ENCODE measurements around the gene GRIA2.

GRIA2 gene

GRCh38 chr4:157265281-157265680, 44.8 kb downstream of the GRIA2 start:
- DNase-seq (ENCODE audit: low spot score) = peak; percentile 78

- DNase-seq (ENCODE audit: low spot score) = peak; percentile 79
Observed at GRCh38 chr4:157270108-157270507, 49.6 kb downstream of the GRIA2 start.

GRCh38 chr4:157270552-157270951, 50.0 kb downstream of the GRIA2 start:
- no peak for DNase-seq (ENCODE audit: low spot score)

GRCh38 chr4:157271166-157271869, 50.8 kb downstream of the GRIA2 start:
- DNase-seq (ENCODE audit: low spot score) = no peak

GRCh38 chr4:157280673-157281072, 60.1 kb downstream of the GRIA2 start:
- DNase-seq (ENCODE audit: low spot score) = no peak

GRCh38 chr4:157282019-157282418, 61.5 kb downstream of the GRIA2 start:
- DNase-seq (ENCODE audit: low spot score) = no peak

- no peak for DNase-seq (ENCODE audit: low spot score)
Observed at GRCh38 chr4:157287445-157287844, 66.9 kb downstream of the GRIA2 start.

- no peak for DNase-seq (ENCODE audit: low spot score)
Observed at GRCh38 chr4:157290622-157291021, 70.1 kb downstream of the GRIA2 start.

GRCh38 chr4:157291071-157291470, 70.5 kb downstream of the GRIA2 start:
- peak; percentile 43 for DNase-seq (ENCODE audit: low spot score)

- DNase-seq (ENCODE audit: low spot score) = no peak
Observed at GRCh38 chr4:157293673-157294072, 73.1 kb downstream of the GRIA2 start.

- no peak for DNase-seq (ENCODE audit: low spot score)
Observed at GRCh38 chr4:157294575-157294974, 74.0 kb downstream of the GRIA2 start.

- peak; percentile 91 for DNase-seq (ENCODE audit: low spot score)
Observed at GRCh38 chr4:157300701-157301100, 80.2 kb downstream of the GRIA2 start.

GRCh38 chr4:157303471-157303960, 83.0 kb downstream of the GRIA2 start:
- no peak for DNase-seq (ENCODE audit: low spot score)

GRCh38 chr4:157304769-157305168, 84.2 kb downstream of the GRIA2 start:
- DNase-seq (ENCODE audit: low spot score) = no peak

GRCh38 chr4:157312702-157313101, 92.2 kb downstream of the GRIA2 start:
- DNase-seq (ENCODE audit: low spot score) = no peak

- no peak for DNase-seq (ENCODE audit: low spot score)
Observed at GRCh38 chr4:157314906-157315305, 94.4 kb downstream of the GRIA2 start.

- DNase-seq (ENCODE audit: low spot score) = no peak
Observed at GRCh38 chr4:157315968-157316367, 95.4 kb downstream of the GRIA2 start.

GRCh38 chr4:157320092-157320491, 99.6 kb downstream of the GRIA2 start:
- no peak for DNase-seq (ENCODE audit: low spot score)

GRCh38 chr4:157327666-157328065, 107.1 kb downstream of the GRIA2 start:
- DNase-seq (ENCODE audit: low spot score) = no peak

GRCh38 chr4:157357887-157358286, 137.4 kb downstream of the GRIA2 start:
- DNase-seq (ENCODE audit: low spot score) = no peak

GRCh38 chr4:157358439-157358838, 137.9 kb downstream of the GRIA2 start:
- DNase-seq (ENCODE audit: low spot score) = no peak

- DNase-seq (ENCODE audit: low spot score) = no peak
Observed at GRCh38 chr4:157358851-157359250, 138.3 kb downstream of the GRIA2 start.

- no peak for DNase-seq (ENCODE audit: low spot score)
Observed at GRCh38 chr4:157363360-157363759, 142.8 kb downstream of the GRIA2 start.

GRCh38 chr4:157372154-157372553, 151.6 kb downstream of the GRIA2 start:
- DNase-seq (ENCODE audit: low spot score) = no peak

Data from cerebellar cortex (tissue), 1 donor.